Measurements from ENCODE around the gene ZSCAN32. TPM values are rescaled to one million over a fixed set of nuclear protein-coding genes. Genes with fewer than 3 reads are reported as not detected.

The ZSCAN32 gene
- total RNA-seq, 1 experiment from 2014 or later: 19.5 TPM

Other genes starting within 250 kb of the ZSCAN32 start
- gene OR1F1, start 212.8 kb downstream of the ZSCAN32 start, total RNA-seq (2014; rRNA removed; shearing (Covaris generic)): not detected in 2 replicates
- 9.1 and 13.1 TPM in 2 replicates for gene ZNF200, start 165.8 kb downstream of the ZSCAN32 start, total RNA-seq (2014; rRNA removed; shearing (Covaris generic))
- 0.14 TPM in 1 of 2 replicates, not detected in the other for gene MEFV, start 144.4 kb downstream of the ZSCAN32 start, total RNA-seq (2014; rRNA removed; shearing (Covaris generic))
- gene ZNF263, start 117.5 kb downstream of the ZSCAN32 start, total RNA-seq (2014; rRNA removed; shearing (Covaris generic)): 32.4 and 47.5 TPM in 2 replicates
- 2.1 and 5.5 TPM in 2 replicates for gene TIGD7, start 95.6 kb downstream of the ZSCAN32 start, total RNA-seq (2014; rRNA removed; shearing (Covaris generic))
- 12.1 and 14.9 TPM in 2 replicates for gene ZNF75A, start 95.5 kb downstream of the ZSCAN32 start, total RNA-seq (2014; rRNA removed; shearing (Covaris generic))
- gene OR2C1, start 45.1 kb downstream of the ZSCAN32 start, total RNA-seq (2014; rRNA removed; shearing (Covaris generic)): not detected in 2 replicates
- 11.6 and 12.4 TPM in 2 replicates for gene ZNF174, start 211 bp upstream of the ZSCAN32 start, total RNA-seq (2014; rRNA removed; shearing (Covaris generic))
- gene ZNF597, start 42.5 kb upstream of the ZSCAN32 start, total RNA-seq (2014; rRNA removed; shearing (Covaris generic)): 1.5 and 1.9 TPM in 2 replicates
- 11.0 and 12.6 TPM in 2 replicates for gene NAA60, start 42.7 kb upstream of the ZSCAN32 start, total RNA-seq (2014; rRNA removed; shearing (Covaris generic))
- gene C16orf90, start 94.5 kb upstream of the ZSCAN32 start, total RNA-seq (2014; rRNA removed; shearing (Covaris generic)): not detected in 2 replicates
- 8.5 and 11.9 TPM in 2 replicates for gene CLUAP1, start 100.0 kb upstream of the ZSCAN32 start, total RNA-seq (2014; rRNA removed; shearing (Covaris generic))
- 0.03 and 0.11 TPM in 2 replicates for gene NLRC3, start 176.4 kb upstream of the ZSCAN32 start, total RNA-seq (2014; rRNA removed; shearing (Covaris generic))
- 8.4 and 11.3 TPM in 2 replicates for gene SLX4, start 210.6 kb upstream of the ZSCAN32 start, total RNA-seq (2014; rRNA removed; shearing (Covaris generic))

Measured in H7 (cell line).